Eye (tissue), 1 donor: Measurements from ENCODE around the gene COL18A1.
A peak's percentile ranks its signal among the peaks of the same experiment; 100 is the strongest.

Source experiments
- DNase-seq: peaks from one replicate; pipeline ENCODE4 v3.0.0-alpha.2; 2015

The COL18A1 gene

DNA sequence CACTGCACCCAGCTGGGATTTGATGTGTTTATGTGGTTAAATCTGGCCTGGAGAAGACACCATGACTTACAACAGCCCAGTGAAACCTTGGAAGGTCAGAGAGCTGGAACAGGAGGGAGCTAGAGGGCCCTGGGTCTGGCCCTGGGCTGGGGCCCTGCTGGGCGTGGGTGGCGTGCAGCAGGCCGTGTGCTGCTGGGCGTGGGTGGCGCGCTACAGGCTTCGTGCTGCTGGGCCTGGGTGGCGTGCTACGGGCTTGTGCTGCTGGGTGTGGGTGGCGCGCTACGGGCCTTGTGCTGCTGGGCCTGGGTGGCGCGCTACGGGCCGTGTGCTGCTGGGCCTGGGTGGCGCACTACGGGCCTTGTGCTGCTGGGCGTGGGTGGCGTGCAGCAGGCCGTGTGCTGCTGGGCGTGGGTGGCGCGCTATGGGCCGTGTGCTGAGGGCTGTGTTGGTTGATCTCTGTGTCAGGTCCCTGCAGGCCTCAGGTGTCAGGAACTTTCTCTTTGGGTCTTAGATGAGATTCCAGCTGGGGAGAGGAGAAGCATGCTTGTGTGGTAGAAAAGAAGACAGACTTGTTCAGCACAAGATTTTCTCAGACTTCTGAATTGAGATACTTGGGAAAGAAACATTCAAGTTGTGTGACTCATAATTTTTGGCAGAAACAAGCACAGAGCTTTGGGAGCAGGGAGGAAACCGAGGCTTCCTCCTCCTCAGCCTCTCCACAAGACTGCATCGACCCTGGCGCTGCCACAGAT lies 66.0 kb downstream of the COL18A1 start:
- DNase-seq, result no peak

DNA sequence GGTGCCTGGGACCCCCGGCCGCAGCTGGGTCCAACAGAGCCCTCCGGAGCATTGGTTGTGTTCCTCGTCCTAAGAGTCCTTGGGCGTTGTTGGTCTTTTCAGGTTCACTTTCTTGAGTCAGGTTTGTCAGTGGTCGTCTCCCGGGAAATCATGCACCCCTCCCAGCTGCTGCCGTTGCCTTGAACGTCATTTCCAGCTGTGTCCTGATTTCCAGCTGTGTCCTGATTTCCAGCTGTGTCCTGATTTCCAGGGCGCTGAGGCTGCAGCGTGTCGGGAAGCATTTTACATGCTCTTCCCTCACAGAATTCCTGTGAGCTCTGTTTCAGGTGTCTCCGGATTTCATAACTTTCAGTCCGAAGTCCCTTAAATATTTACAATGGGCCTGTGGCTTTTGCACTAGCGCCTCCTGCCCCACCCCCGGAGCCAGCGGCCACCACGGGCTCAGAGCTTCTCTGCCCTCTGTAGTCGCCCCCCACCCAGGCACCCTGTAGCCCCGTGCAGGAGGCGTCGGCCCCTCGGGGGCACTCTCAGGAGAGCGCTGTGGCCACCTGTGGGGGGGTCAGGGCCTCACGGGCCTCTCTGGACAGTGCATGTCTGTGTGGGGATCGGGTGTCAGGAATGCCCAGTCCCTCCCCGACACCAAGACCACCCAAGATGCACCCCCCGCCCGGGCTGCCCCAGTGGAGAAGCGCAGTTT lies 66.7 kb downstream of the COL18A1 start:
- DNase-seq, result peak; percentile 67

- no peak for DNase-seq
Observed at GRCh38 chr21:45472445-45473365, 67.7 kb downstream of the COL18A1 start.

GRCh38 chr21:45473496-45474322 lies 68.7 kb downstream of the COL18A1 start:
- no peak for DNase-seq

- DNase-seq, result no peak
Observed at GRCh38 chr21:45474323-45474950, 69.5 kb downstream of the COL18A1 start.

GRCh38 chr21:45475004-45475685 lies 70.2 kb downstream of the COL18A1 start:
- DNase-seq, result no peak

DNA sequence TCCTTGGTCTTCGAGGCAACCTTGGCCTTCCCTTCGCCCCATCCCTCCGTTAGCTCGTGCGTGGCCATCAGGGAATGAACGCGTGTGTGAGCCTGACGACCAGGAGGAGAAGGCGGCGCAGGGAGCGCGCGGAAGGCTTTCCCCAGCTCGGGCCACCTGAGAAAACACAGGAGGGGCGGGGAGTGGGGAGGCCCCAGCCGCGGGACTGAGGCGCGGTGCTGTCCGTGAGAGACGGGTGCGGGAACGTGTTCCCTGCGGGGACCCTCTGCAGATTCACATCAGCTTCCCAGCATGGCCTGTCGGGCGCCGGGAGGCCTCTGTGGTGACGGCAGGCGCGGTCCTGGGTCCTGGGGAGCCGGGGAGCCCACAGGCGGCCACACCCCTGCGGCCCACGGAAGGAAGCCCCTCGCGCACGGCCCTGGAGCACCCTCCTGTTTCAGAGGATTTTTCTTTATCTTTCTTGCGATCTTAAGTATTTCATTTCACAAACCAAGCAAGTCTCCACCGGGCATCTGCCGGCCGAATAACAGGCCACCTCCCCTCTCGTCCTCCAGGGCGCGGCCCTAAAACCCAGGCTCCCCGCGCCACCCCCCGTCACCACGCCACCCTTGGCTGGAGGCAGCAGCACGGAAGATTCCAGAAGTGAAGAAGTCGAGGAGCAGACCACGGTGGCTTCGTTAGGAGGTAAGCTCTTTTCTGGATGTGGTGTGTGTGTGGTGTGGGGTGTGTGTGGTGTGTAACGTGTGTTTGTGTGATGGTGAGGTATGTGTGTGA lies 71.0 kb downstream of the COL18A1 start:
- DNase-seq, result no peak

GRCh38 chr21:45476582-45476981 lies 71.6 kb downstream of the COL18A1 start:
- no peak for DNase-seq

- no peak for DNase-seq
Observed at GRCh38 chr21:45477176-45478114, 72.5 kb downstream of the COL18A1 start.

DNA sequence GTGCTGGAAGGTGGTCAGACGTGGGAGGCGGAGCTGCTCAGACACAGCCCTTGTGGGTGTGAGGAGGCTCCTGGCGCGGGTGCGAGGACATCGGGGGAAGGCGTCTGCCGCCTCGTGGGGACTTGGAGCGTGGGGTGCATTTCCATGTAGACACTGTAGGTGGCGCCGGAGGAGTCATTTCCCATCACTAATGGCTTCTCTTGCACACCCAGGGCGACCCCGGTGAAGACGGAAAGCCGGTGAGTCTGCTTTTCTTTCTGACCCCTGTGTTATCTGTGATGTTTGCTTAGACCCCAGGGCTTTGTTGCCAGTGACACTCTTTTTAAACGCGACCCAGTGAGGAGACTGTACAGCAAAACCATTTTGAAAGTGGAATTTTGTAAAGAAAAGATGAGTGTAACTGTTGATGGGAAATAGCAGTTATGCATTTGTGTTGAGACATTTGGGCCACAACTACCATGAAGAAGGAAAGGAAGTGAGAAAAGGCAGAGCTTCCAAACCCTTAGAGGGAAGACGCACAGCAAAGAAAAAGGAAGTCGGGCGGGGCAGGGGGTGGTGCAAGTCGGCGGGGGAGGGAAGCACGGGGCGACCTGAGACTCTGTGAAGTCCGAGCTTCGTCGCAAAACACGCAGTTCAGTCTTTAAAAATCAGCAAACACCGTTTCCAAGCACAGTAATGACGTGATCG lies 73.3 kb downstream of the COL18A1 start:
- DNase-seq, result peak; percentile 91

GRCh38 chr21:45478816-45479669 lies 74.1 kb downstream of the COL18A1 start:
- no peak for DNase-seq

DNA sequence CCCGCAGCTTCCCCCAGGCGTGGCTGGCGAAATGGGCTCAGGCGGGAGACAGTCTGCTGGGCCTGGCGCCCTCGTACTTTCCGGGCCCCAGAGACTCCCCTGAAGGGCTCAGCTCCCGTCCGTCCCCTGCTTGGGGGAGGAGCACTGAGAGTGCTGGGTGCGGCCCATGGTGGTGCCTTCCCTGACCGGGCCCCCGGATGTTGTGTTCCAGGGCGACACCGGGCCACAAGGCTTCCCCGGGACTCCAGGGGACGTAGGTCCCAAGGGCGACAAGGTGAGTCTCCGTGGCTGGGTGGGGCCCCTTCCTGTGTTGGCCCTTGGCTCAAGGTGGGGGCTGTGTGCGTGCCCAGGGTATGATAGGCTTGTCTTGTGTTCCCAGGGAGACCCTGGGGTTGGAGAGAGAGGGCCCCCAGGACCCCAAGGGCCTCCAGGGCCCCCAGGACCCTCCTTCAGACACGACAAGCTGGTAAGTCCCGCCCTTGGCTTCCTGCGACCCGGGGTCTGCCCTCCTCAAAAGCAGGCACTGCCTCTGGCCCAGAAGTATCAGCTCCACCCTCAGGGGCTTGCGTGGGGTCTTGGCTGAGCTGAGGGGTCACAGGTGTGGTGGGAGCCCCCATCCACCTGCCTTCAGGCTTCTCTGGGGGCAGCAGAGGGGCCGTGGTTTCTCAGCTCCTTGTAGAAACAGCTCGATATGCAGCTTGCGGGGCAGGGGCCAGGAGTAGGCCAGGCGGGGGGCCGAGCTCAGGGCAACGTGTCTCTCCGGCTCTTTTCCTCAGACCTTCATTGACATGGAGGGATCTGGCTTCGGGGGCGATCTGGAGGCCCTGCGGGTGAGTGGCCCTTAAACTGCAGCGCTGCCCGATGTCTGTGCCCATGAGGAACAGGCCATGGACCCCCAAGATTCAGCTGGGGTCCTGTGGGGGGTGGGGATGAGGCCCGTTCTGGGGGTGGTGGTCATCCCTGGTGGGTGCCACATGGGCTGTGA lies 75.0 kb downstream of the COL18A1 start:
- DNase-seq, result no peak

GRCh38 chr21:45480701-45481500 lies 75.9 kb downstream of the COL18A1 start:
- no peak for DNase-seq

GRCh38 chr21:45481566-45481965 lies 76.6 kb downstream of the COL18A1 start:
- no peak for DNase-seq
